Parathyroid adenoma (tissue), 2 donors: ENCODE measurements around the gene SORCS2.

Experiments used
- H2AFZ ChIP-seq: fragments of 300-600 bp; sonication (generic); one replicate; pipeline ENCODE4 v1.7.0; 2017; ENCODE audit warnings: antibody characterized with exemption, mild to moderate bottlenecking
- H3K27ac ChIP-seq: fragments of 300-600 bp; sonication (generic); one replicate; pipeline ENCODE4 v1.7.0; 2017
- H3K27me3 ChIP-seq: fragments of 300-600 bp; sonication (generic); one replicate; pipeline ENCODE4 v1.7.0; 2017; ENCODE audit warnings: low read length; ENCODE audit not compliant: control insufficient read depth, insufficient read depth
- H3K36me3 ChIP-seq: fragments of 300-600 bp; sonication (generic); one replicate; pipeline ENCODE4 v1.7.0; 2017; ENCODE audit warnings: low read length; ENCODE audit not compliant: control insufficient read depth, insufficient read depth
- H3K4me1 ChIP-seq: fragments of 300-600 bp; sonication (generic); one replicate; pipeline ENCODE4 v1.7.0; 2017; ENCODE audit warnings: control low read depth
- H3K4me2 ChIP-seq: fragments of 300-600 bp; sonication (generic); one replicate; pipeline ENCODE4 v1.7.0; 2017; ENCODE audit warnings: low read length
- H3K4me3 ChIP-seq: fragments of 300-600 bp; sonication (generic); one replicate; pipeline ENCODE4 v1.7.0; 2017; ENCODE audit warnings: low read depth, low read length
- H3K79me2 ChIP-seq: fragments of 300-600 bp; sonication (generic); one replicate; pipeline ENCODE4 v1.7.0; 2017; ENCODE audit warnings: control low read depth
- H3K9ac ChIP-seq: fragments of 300-600 bp; sonication (generic); one replicate; pipeline ENCODE4 v1.7.0; 2017; ENCODE audit warnings: mild to moderate bottlenecking
- H3K9me3 ChIP-seq: fragments of 300-600 bp; sonication (generic); one replicate; pipeline ENCODE4 v1.7.0; 2017; ENCODE audit warnings: low read length; ENCODE audit not compliant: control insufficient read depth
- TF ChIP-seq, protein P1 (sequence below): fragments of 300-600 bp; sonication (generic); IDR thresholded peaks from one replicate; pipeline ENCODE4 v1.7.0; 2017; ENCODE audit warnings: antibody characterized with exemption, mild to moderate bottlenecking
- donor health status: primary hyperparathyroidism.

SORCS2 gene

GRCh38 chr4:7758476-7758875 is 566.1 kb downstream of the SORCS2 start:
- no peak overlapping the region for H3K9ac ChIP-seq
- no peaks in the 10 kb centered on the region for H3K79me2 ChIP-seq
- H3K4me2 ChIP-seq, result no peak overlapping the region
- no peaks in the 10 kb centered on the region for H3K36me3 ChIP-seq
- H3K27ac ChIP-seq, result no peak overlapping the region
- TF ChIP-seq, protein P1, sequence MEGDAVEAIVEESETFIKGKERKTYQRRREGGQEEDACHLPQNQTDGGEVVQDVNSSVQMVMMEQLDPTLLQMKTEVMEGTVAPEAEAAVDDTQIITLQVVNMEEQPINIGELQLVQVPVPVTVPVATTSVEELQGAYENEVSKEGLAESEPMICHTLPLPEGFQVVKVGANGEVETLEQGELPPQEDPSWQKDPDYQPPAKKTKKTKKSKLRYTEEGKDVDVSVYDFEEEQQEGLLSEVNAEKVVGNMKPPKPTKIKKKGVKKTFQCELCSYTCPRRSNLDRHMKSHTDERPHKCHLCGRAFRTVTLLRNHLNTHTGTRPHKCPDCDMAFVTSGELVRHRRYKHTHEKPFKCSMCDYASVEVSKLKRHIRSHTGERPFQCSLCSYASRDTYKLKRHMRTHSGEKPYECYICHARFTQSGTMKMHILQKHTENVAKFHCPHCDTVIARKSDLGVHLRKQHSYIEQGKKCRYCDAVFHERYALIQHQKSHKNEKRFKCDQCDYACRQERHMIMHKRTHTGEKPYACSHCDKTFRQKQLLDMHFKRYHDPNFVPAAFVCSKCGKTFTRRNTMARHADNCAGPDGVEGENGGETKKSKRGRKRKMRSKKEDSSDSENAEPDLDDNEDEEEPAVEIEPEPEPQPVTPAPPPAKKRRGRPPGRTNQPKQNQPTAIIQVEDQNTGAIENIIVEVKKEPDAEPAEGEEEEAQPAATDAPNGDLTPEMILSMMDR, result no peak
- H3K27me3 ChIP-seq, result no peaks in the 10 kb centered on the region
- no peak overlapping the region for H3K4me3 ChIP-seq
- no peaks in the 10 kb centered on the region for H3K9me3 ChIP-seq
- H2AFZ ChIP-seq, result no peak overlapping the region
- H3K4me1 ChIP-seq, result no peaks in the 10 kb centered on the region

DNA sequence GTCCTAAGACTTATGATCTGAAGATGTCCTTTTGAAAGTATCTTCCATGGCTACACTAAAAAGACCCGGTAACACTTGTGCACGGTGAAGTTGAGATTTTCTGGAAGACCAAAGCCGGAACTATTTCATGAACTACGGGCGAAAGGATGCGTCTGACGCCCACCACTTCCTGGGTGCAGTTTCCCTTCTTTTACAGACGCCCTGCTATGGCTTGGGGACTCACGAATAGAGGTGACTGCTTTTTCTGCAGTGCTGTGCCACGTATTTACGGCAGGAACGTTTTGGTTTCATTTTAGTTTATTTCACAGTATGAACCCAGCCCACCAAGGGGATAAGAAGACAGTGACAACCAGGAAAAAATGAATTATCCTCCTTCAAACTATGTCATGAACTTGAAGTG is 566.9 kb downstream of the SORCS2 start:
- Histone ChIP-seq H3K27ac (no peak overlapping the region), H3K36me3 (no peaks in the 10 kb centered on the region)

DNA sequence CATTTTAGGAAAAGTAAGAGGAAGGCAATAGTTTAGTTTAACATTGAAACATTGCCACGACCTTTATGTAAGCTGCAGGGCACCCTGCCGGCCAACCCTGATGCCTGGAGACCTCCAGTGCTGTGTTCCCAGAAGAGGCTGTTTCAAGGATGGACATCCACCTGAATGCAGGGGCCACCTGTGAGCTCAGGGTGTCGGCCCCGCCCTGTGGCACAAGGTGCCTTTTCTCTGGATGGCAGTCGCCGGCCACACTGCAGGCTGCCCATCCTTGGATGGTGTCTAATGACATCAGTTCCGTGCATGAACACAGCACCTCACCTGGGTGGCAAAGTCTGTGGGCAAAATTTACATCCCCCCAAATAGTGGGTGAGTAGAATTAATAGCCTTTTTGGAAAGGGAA is 567.3 kb downstream of the SORCS2 start:
- H3K9ac ChIP-seq, result no peak overlapping the region
- H3K27me3 ChIP-seq, result no peaks in the 10 kb centered on the region
- no peak overlapping the region for H3K27ac ChIP-seq
- no peak overlapping the region for H3K4me3 ChIP-seq
- H3K36me3 ChIP-seq, result no peaks in the 10 kb centered on the region
- no peaks in the 10 kb centered on the region for H3K4me1 ChIP-seq
- no peak overlapping the region for H2AFZ ChIP-seq
- H3K9me3 ChIP-seq, result no peaks in the 10 kb centered on the region
- H3K79me2 ChIP-seq, result no peaks in the 10 kb centered on the region
- no peak overlapping the region for H3K4me2 ChIP-seq
- TF ChIP-seq, protein P1, result no peak

More for the DNA sequence above, 566.9 kb downstream of the SORCS2 start:
- Histone ChIP-seq H3K27me3 (no peaks in the 10 kb centered on the region), H3K79me2 (no peaks in the 10 kb centered on the region), H3K4me2 (no peak overlapping the region), H3K4me3 (no peak overlapping the region), H2AFZ (no peak overlapping the region), H3K9me3 (no peaks in the 10 kb centered on the region), H3K4me1 (no peaks in the 10 kb centered on the region), H3K9ac (no peak overlapping the region)
- TF ChIP-seq, protein P1, result no peak

DNA sequence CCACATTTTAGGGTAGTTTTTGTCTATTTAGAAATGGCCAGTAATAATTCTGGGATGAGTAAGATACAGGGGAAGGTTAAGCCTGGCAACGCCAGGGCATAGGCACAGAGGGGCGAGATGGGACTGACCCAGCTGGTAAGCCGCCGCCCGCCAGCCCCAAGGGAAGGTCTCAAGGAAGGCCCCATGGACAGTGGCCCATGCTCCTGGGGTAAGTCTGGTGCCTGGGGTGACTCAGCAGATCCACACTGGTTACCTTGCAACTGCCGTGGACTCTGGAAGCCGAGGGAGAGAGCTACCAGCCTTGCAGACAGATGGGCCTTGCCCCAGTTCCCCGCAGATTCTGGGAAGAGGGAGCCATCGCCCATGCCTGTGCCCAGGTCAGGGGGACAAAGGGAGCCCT is 567.9 kb downstream of the SORCS2 start:
- H3K79me2 ChIP-seq, result no peaks in the 10 kb centered on the region
- no peaks in the 10 kb centered on the region for H3K4me1 ChIP-seq
- no peak overlapping the region for H3K9ac ChIP-seq
- no peaks in the 10 kb centered on the region for H3K36me3 ChIP-seq
- no peak overlapping the region for H2AFZ ChIP-seq
- no peak overlapping the region for H3K4me3 ChIP-seq
- no peak overlapping the region for H3K4me2 ChIP-seq
- no peak overlapping the region for H3K27ac ChIP-seq
- H3K9me3 ChIP-seq, result no peaks in the 10 kb centered on the region
- no peaks in the 10 kb centered on the region for H3K27me3 ChIP-seq
- TF ChIP-seq, protein P1, result no peak

DNA sequence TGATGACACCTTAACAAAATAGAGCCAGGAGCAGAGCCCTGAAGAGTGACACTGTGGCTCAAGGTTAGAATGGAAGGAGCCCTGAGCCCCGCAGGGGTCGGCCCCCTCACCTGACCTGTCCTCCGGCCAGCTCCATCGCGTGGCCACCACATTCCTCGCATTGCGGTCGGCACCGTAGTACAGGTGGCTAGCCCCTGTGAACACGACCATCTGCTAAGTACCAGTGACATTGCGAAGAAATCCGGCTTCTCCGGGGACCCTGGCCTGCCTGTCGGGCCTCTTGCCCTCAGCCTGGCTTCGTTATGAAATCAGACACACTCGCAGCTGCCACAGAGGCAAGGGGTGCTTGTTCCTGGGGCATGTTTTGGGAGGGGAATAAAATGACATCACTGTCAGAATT is 568.4 kb downstream of the SORCS2 start:
- H2AFZ ChIP-seq, result no peak overlapping the region
- H3K4me1 ChIP-seq, result no peaks in the 10 kb centered on the region
- H3K36me3 ChIP-seq, result no peaks in the 10 kb centered on the region
- no peaks in the 10 kb centered on the region for H3K27me3 ChIP-seq
- no peak overlapping the region for H3K4me3 ChIP-seq
- H3K9ac ChIP-seq, result no peak overlapping the region
- TF ChIP-seq, protein P1, result no peak
- no peaks in the 10 kb centered on the region for H3K79me2 ChIP-seq
- H3K4me2 ChIP-seq, result no peak overlapping the region
- H3K9me3 ChIP-seq, result no peaks in the 10 kb centered on the region
- no peak overlapping the region for H3K27ac ChIP-seq
